Stimulated activated naive CD8-positive, alpha-beta T cell treated with anti-CD3 and anti-CD28 coated beads, Interleukin-15, Interleukin-2, amounts not matched to agents 100 ng/mL and 50 ng/mL, for 24 hours (primary cell): ENCODE data around the gene ZFYVE26.

Experiments used
- H3K27ac Mint-ChIP-seq: one replicate; pipeline ENCODE4 v1.8.0; 2021; ENCODE audit warnings: mild to moderate bottlenecking, mixed read lengths
- H3K27me3 Mint-ChIP-seq: one replicate; pipeline ENCODE4 v1.8.0; 2021; ENCODE audit warnings: mixed read lengths
- H3K36me3 Mint-ChIP-seq: one replicate; pipeline ENCODE4 v1.8.0; 2021; ENCODE audit warnings: low read depth, mixed read lengths
- H3K4me1 Mint-ChIP-seq: one replicate; pipeline ENCODE4 v1.8.0; 2021; ENCODE audit warnings: low read depth, mixed read lengths
- H3K4me3 Mint-ChIP-seq: one replicate; pipeline ENCODE4 v1.8.0; 2021; ENCODE audit warnings: mild to moderate bottlenecking, mixed read lengths
- H3K9me3 Mint-ChIP-seq: one replicate; pipeline ENCODE4 v1.8.0; 2021; ENCODE audit warnings: mixed read lengths

The ZFYVE26 gene

DNA sequence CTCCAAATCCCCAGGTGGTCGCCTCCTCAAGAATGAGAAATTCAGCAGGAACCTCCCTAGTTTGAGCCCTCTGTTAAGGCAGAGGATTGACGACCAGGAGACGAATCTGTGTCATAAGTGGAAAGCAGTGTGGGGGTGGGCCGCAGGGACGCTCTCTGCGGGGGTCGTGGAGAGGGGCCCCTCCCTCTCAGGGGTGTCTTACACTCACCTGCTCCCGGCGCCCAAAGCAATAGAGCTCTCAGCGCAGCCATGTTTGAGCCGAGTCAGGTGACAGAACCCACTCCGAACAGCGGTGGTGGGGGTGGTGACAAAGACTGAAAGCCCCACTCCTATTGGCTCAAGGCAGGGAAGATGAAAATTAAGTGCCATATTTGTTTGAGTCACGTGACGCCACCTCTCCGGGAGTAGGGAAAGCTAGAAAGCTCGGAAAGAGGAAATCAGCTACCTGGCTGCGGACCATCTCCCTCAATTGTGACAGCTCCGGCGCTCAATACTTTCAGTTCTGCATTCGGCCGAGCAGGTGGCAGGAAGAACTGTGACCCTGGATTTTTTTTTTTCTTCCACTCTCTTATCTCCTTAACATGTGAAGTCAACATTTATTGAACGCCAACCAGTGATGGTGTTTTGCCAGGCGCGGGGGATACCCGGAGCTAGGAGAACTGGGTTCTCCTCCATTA is at the start of gene ZFYVE26:
Gene ZFYVE26, minus strand, starts transcription at position 265 of the 677 bp plus-strand sequence. CDS start 627 bp downstream, outside the sequence.
- Mint-ChIP-seq H3K27ac (peak within 1 kb of the TSS; percentile 89), H3K9me3 (no peaks in the 10 kb centered on the region), H3K36me3 (peaks cover 19% of the 10 kb centered on the region), H3K27me3 (no peaks in the 10 kb centered on the region), H3K4me1 (peaks cover 62% of the 10 kb centered on the region), H3K4me3 (peak within 1 kb of the TSS; percentile 91)

DNA sequence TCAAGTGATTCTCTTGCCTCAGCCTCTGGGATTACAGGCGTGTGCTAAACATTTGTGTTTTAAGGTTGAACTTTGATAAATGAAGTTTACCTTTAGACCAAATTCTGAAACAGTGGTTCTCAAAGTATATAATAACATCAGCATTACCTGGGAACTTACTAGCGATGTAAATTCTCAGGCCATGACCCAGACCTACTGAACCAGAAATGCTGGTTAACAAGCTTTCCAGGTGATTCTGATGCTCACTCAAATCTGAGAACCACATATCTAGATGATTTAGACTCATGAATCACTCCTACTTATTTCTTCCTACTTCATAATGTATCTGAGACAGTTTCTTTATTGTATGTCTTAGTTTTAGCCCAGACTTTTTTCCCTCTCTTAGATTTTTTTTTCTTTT is 46.8 kb upstream of the ZFYVE26 start:
- H3K4me3 Mint-ChIP-seq, result no peak overlapping the region
- no peak overlapping the region for H3K27ac Mint-ChIP-seq
- peaks cover 12% of the 10 kb centered on the region for H3K4me1 Mint-ChIP-seq
- H3K27me3 Mint-ChIP-seq, result no peaks in the 10 kb centered on the region
- peaks cover 4% of the 10 kb centered on the region for H3K9me3 Mint-ChIP-seq
- H3K36me3 Mint-ChIP-seq, result peaks cover 29% of the 10 kb centered on the region

DNA sequence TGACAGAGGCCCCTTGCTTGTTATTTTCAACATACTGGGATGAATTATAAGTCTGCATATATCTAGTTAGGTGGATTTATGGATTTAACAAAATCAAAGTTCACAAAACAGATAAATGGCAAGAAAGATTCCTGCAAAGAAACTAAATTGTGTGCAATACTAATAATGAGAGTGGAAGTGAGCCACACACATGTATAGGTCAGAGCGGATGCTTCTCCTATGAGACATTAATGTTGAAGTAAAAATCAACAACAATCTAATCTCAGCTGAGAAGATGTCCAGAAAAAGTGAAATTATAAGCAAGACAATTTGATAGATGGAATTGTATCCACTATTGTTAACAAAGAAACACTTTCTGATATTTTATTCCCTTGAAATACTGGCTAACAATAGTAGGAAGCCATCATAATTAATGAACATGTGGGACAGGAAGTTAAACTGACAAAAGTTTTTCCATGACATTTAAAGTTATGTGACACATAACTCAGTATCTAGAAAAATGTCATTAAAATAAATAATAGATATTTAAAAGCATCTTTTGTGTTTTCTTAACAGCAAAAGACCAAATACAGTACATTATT is 42.9 kb upstream of the ZFYVE26 start:
- Mint-ChIP-seq H3K27me3 (no peaks in the 10 kb centered on the region), H3K4me1 (peaks cover 14% of the 10 kb centered on the region), H3K36me3 (peaks cover 3% of the 10 kb centered on the region), H3K27ac (no peak overlapping the region), H3K4me3 (no peak overlapping the region), H3K9me3 (no peaks in the 10 kb centered on the region)

DNA sequence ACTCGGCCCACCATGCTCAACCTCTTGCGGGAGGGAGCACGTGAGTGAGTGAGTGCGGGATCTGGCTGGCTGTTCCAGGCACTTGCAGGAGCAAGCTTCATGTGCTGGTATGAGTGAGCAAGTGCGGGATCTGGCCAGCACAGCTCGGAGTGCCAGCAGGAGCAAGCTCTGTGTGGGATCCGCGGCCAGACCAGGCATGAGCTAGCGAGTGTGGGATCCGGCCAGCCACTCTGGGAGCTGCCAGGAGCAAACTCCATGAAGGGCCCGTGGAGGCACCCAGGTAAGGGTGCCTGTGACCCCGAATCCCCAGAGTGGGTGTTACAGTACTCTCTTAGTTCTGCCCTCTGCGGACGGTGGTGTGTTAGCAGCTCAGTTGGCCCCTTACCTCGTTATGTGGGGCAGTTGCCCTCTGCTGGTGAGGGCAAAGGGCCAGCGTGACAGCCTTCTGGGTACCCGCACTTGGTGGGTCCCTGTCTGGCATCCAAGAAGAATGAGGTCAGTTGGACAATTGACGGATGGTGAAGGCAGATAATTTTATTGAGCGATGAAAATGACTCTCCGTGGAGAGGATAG is 41.5 kb upstream of the ZFYVE26 start:
- H3K36me3 Mint-ChIP-seq, result peaks cover 5% of the 10 kb centered on the region
- no peaks in the 10 kb centered on the region for H3K9me3 Mint-ChIP-seq
- no peaks in the 10 kb centered on the region for H3K27me3 Mint-ChIP-seq
- no peak overlapping the region for H3K4me3 Mint-ChIP-seq
- H3K27ac Mint-ChIP-seq, result no peak overlapping the region
- H3K4me1 Mint-ChIP-seq, result peaks cover 22% of the 10 kb centered on the region

DNA sequence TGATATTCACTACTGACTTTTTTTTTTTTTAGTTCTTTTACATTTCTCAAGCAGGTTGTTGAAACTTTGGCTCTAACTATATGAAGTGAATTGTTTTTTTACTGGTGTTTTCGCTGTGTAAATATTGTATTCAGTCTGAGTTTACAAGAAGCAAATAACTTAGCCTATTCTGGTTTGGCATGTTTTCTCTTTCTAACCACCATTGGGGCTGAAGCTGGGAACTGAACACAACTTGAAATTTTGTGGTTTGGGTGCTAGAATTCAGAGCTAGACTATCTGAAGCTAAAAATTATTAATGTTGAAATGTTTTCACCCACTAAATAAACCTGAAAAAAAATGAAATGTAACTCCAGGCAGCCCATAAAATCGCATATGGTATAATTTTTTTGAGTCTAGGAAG is 40.4 kb upstream of the ZFYVE26 start:
- H3K27ac Mint-ChIP-seq, result no peak overlapping the region
- H3K36me3 Mint-ChIP-seq, result peaks cover 5% of the 10 kb centered on the region
- no peaks in the 10 kb centered on the region for H3K27me3 Mint-ChIP-seq
- no peaks in the 10 kb centered on the region for H3K9me3 Mint-ChIP-seq
- H3K4me3 Mint-ChIP-seq, result no peak overlapping the region
- H3K4me1 Mint-ChIP-seq, result peaks cover 25% of the 10 kb centered on the region

DNA sequence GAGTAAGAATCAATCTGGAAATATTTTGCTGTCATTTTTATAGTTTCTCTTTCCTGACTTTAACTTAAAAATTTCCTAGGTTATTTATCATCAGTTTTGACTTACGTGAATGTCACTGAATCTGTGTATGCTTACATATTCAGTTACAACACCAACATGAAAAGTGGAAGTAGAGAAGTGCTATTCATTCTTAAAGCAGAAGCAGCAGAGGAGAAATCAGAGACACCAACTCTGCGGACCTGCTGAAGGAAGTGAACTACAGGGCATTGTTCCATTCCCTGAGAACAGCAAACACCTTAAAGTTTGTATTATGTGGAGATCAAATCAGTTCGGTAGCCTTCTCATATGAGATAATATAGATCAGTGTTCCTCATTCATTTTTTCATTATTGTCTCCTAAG is 37.3 kb upstream of the ZFYVE26 start:
- H3K4me3 Mint-ChIP-seq, result no peak overlapping the region
- H3K9me3 Mint-ChIP-seq, result no peaks in the 10 kb centered on the region
- peaks cover 21% of the 10 kb centered on the region for H3K4me1 Mint-ChIP-seq
- no peaks in the 10 kb centered on the region for H3K27me3 Mint-ChIP-seq
- peaks cover 9% of the 10 kb centered on the region for H3K36me3 Mint-ChIP-seq
- H3K27ac Mint-ChIP-seq, result no peak overlapping the region

DNA sequence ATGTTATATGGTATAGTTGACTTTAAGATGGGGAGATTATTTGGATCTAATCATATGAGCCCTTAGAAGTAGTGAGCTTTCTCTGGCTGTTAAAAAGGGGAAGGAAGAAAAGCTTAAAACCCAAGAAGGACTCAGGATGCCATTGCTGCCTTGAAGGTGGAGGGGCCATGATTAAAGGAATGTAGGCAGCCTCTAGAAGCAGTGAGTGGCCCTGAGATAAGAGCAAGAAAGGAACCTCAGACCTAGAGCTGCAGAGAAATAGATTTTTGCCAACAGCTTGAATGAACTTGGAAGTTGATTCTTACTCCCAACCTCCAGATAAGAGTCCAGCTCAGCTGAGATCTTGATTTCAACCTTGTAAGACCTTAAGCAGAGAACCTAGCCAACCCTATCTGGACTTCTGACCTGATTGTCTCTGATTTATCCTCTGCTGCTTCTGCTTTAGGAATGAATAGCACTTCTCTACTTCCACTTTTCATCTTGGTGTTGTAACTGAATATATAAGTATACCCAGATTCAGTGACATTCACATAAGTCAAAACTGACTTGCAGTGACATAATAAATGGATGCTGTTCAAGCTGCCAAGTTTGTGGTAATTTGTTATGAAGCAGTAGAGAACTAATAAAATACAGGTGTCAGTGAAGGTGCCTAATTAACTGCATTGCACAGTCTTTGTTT is 36.7 kb upstream of the ZFYVE26 start:
- Mint-ChIP-seq H3K9me3 (peaks cover 5% of the 10 kb centered on the region), H3K4me1 (peaks cover 14% of the 10 kb centered on the region), H3K27ac (no peak overlapping the region), H3K27me3 (no peaks in the 10 kb centered on the region), H3K36me3 (peaks cover 15% of the 10 kb centered on the region), H3K4me3 (no peak overlapping the region)

DNA sequence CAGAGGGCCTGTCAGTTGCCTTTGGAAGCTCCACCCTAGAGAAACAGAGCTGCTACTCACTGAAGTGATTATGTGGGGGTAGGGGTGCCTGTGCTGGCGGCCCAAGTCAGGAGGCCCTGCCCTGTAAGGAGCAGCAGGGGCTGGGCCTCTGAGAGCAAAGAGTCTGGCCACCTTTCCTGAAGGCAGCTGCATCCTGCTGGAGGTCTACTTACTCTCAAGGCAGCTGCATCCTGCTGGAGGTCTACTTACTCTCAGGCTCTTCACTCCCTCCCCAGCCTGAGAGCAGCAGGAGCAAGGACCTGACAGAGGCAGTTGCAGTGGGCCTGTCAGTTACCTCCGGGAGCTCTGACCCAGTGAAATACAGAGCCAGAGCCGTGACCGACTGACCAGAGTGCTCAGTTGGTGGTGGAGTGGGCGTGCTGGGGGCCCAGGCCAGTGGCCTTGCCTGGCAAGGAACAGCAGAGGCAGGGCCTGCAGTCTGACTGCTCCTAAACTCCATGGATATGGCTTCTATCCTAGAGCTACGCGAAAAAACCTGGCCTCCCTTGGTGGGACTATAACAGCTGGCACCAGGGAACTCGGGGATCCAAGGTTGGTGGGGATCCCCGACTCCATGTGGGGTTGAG is 35.5 kb upstream of the ZFYVE26 start:
- peaks cover 15% of the 10 kb centered on the region for H3K36me3 Mint-ChIP-seq
- no peak overlapping the region for H3K27ac Mint-ChIP-seq
- no peaks in the 10 kb centered on the region for H3K27me3 Mint-ChIP-seq
- peaks cover 14% of the 10 kb centered on the region for H3K9me3 Mint-ChIP-seq
- H3K4me3 Mint-ChIP-seq, result no peak overlapping the region
- H3K4me1 Mint-ChIP-seq, result peaks cover 14% of the 10 kb centered on the region

DNA sequence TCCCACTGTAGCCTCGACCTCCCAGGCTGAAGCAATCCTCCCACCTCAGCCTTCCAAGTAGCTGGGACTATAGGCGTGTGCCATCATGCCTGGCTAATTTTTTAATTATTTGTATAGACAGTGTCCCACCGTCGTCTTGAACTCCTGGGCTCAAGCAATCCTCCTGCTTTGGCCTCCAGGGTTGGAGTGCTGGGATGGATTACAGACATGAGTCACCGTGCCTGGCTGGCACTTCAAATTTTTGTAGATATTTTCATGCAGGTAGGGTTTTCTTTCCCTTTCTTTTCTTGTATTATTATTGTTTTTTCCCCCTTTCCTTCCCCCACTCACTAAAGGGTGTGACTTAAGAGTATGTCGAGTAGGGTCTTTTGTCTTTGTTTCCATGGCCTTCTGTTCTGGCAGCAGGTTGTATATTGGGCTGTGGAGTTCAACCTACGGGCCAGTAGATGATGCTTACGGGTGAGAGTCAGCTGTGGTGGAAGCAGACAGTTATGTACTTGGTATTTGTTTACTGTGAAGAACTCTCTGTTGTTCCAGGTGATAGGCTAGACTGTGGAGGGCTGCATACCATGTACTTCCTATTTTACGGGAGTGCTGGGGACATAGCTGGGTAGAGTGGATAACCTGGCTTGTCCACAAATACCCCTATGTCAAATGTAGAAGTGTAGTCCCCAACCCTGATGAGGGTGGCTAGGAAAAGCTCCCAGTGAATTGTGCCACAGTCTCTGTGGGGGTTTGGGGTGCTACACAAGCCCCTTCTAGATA is 33.9 kb upstream of the ZFYVE26 start:
- Mint-ChIP-seq H3K9me3 (peaks cover 15% of the 10 kb centered on the region), H3K27me3 (no peaks in the 10 kb centered on the region), H3K36me3 (peaks cover 22% of the 10 kb centered on the region), H3K4me1 (peaks cover 14% of the 10 kb centered on the region), H3K27ac (no peak overlapping the region), H3K4me3 (no peak overlapping the region)

DNA sequence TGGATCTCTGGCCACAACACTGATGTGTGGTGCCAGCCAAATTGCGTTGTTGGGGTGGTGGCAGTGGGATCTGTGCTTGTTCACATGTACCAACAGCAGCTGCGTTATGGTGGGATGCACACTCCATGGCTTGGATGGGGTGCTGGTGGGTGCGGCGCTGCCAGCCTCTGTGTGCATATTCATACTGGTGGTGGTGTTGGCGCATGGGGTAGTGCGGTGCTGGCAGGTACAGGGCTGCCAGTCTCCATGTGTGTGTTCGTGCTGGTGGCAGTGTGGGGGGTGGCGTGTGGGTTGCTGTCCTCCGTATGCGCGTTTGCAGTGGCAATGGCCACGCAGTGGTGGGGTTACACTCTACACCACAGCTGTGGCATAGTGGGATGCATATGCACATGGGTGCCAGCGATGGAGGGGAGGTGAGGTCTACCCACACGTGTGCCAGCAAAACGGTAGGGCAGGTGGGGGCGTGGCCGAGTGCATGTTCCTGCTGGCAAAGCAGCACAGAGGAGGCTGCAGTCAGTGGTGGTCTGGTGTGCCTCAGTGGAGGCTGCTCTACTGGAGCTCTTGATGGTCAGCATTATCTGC is 29.7 kb upstream of the ZFYVE26 start:
- Mint-ChIP-seq H3K9me3 (peaks cover 15% of the 10 kb centered on the region), H3K27ac (no peak overlapping the region), H3K4me1 (peaks cover 3% of the 10 kb centered on the region), H3K4me3 (no peak overlapping the region), H3K27me3 (no peaks in the 10 kb centered on the region), H3K36me3 (peaks cover 21% of the 10 kb centered on the region)

DNA sequence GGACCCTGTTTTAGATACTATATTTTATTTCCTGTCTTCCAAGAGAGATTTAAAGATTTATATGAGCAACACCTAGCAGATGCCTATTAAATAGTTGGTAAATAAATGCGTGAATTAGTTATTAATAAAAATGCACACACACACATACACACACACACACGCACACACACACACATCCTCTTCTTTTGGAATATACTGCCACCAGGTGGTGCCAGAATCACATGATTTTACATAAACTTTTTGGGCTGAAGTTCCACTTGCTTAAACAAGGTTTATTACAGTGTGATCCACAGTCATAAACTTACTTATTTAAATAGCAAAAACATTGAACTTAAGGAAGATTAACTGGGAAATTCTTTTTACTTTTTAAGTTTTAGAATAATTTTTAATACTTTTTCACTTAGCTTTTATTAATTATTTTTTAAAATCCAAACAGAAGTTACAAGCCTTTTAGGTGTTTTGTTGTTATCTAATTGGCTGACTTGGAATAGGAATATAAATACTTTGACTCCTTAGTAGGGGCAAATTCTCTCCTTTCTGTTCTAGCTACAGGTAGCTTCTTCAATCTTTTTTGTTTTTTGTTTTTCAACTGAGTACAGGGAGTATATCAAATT is 20.7 kb upstream of the ZFYVE26 start:
- Mint-ChIP-seq H3K9me3 (no peaks in the 10 kb centered on the region), H3K4me1 (no peaks in the 10 kb centered on the region), H3K27me3 (no peaks in the 10 kb centered on the region), H3K27ac (no peak overlapping the region), H3K4me3 (no peak overlapping the region), H3K36me3 (peaks cover 23% of the 10 kb centered on the region)

DNA sequence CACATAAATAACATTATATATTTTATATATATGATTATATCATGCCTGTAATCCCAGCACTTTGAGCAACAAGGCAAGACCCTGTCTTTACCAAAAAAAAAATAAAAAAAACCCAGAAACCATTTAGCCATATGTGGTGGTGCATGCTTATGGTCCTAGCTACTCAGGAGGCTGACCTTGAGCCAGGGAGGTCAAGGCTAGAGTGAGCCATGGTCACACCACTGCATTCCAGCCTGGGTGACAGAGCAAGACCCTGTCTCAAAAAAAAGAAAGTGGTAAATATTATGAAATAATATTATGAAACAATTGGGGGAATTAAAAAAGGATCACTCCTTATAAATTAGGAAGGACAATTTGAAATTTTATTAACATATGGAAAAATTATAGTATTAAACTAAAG is 19.2 kb upstream of the ZFYVE26 start:
- H3K4me3 Mint-ChIP-seq, result no peak overlapping the region
- H3K27ac Mint-ChIP-seq, result no peak overlapping the region
- H3K27me3 Mint-ChIP-seq, result no peaks in the 10 kb centered on the region
- no peaks in the 10 kb centered on the region for H3K4me1 Mint-ChIP-seq
- peaks cover 23% of the 10 kb centered on the region for H3K36me3 Mint-ChIP-seq
- no peaks in the 10 kb centered on the region for H3K9me3 Mint-ChIP-seq

DNA sequence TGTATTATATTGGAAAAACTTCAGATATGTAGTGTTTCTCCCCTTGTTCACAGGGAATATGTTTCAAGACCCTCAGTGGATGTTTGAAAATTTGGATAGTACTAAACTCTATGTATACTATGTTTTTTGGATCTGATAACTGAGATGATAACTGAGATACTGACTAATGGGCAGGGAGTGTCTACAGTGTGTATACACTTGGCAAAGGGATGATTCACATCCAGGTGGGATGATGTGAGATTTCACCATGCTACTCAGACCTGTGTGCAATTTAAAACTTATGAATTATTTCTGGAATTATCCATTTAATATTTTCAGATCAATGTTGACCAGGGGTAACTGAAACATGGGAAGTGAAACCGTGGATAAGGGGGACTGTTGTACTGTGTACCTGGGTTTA is 17.0 kb upstream of the ZFYVE26 start:
- Mint-ChIP-seq H3K36me3 (peaks cover 28% of the 10 kb centered on the region), H3K4me3 (no peak overlapping the region), H3K9me3 (no peaks in the 10 kb centered on the region), H3K27ac (no peak overlapping the region), H3K27me3 (no peaks in the 10 kb centered on the region), H3K4me1 (no peaks in the 10 kb centered on the region)

DNA sequence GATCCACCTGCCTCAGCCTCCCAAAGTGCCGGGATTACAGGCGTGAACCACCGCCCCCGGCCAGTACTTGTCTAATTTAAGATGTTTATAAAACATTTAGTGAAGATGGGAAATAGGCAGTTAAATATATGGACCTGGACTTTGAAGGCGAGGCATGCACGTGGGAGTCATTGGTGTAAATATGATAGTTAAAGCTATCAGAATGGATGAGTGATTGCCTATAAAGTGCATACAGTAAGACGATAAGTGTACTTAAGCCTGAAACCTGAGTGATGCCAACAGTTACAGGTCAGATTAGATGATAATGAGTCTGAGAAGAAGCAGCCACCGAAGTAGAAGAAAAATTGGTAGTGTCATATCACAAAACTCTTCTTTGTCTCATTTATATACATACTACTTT is 14.7 kb upstream of the ZFYVE26 start:
- H3K27ac Mint-ChIP-seq, result no peak overlapping the region
- no peaks in the 10 kb centered on the region for H3K4me1 Mint-ChIP-seq
- no peak overlapping the region for H3K4me3 Mint-ChIP-seq
- no peaks in the 10 kb centered on the region for H3K27me3 Mint-ChIP-seq
- H3K9me3 Mint-ChIP-seq, result no peaks in the 10 kb centered on the region
- peaks cover 44% of the 10 kb centered on the region for H3K36me3 Mint-ChIP-seq
